ENCODE measurements around the gene MESP1.

DNA sequence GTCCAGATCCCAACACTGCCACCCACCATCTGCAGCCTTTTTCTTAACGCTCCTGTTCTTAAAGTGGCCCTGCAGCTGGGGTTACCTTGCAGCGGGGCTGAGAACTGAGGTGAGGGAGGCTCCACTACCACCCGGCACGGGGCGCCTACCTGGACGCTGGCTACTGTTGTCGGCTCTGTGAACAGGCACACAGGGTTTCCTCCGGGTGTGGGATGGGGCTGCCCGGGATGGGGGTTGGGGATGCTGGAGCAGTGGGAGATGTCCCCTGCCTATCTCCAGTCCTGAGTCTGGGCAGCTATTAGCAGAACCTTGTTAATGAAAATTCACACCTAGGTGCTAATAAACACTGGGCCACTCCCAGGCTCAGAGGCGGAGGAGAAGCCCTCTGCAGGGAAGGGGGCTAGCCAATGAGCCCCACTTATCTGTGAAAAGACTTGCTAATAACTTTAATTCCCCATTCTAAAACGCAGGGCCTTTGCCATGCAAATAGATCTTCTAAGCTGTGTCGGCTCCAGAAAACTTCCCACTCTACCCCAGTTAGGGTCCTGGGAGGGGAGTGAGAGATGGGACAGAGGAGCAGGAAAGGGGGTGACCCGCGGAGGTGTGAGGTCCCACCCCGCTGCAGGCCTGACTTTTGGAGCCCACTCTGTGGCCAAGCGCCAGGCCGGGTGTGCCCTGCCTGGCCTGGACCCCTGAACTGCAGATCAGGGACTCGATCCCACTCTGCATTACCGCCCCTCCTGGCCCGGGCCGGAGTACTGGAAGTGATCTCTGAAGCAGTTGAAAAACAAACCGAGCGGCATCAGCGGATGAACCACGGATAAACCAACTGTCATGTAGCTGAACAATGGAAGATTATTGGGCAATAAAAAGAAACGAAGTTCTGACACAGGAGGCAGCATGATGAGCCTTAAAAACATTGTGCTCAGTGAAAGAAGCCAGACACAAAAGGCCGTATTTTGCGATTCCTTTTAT, 3.1 kb downstream of the MESP1 start:
- TF ChIP-seq POLR2A (IDR thresholded peaks at IDR 0.05; ENCODE audit: low read length) (no peak), GATA1 (IDR thresholded peaks at IDR 0.05; ENCODE audit: low read depth, low read length) (no peak)
